Measurements from ENCODE around the gene FAM171A1. TPM values are rescaled to one million over a fixed set of nuclear protein-coding genes. Genes with fewer than 3 reads are reported as not detected.

Gene FAM171A1
- polyA plus RNA-seq, 1 of the 3 experiments (the other 2 are of a cell fraction) = 26.3 TPM

- ChIA-PET POLR2A (no interaction called here), CTCF (interaction anchor here (1.0 kb wide), 1 partner anchor 9 kb away, joined by 3 read pairs; no protein-coding TSS in a partner anchor)
- Histone ChIP-seq H3F3A (replicated peaks; ENCODE audit: insufficient read depth) (no peaks in the 10 kb centered on the region), H2AFZ (ENCODE audit: low read depth) (no peak overlapping the region), H3K27me3 (ENCODE audit: insufficient read depth) (no peaks in the 10 kb centered on the region), H4K20me1 (ENCODE audit: insufficient read depth) (no peaks in the 10 kb centered on the region), H3K9ac (no peak overlapping the region), H3K4me3 (ENCODE audit: low read depth in 2 of 2, low read length in 1 of 2) (no peak overlapping the region), H3K27ac (ENCODE audit: low read depth in 2 of 2, low read length in 1 of 2) (peak overlapping the region in 1 of 2 experiments; percentile 96; a peak in 1 of 4 replicates), H3K9me2 (no peaks in the 10 kb centered on the region), H3K4me2 (no peak overlapping the region), H3K79me2 (ENCODE audit: insufficient read depth) (peaks cover 7% of the 10 kb centered on the region; the same call in 1 of the 2 replicates), H3K36me3 (replicated peaks in 1 of 2; ENCODE audit: control insufficient read depth in 1 of 2, insufficient read depth in 2 of 2, low read length in 1 of 2) (no peaks in the 10 kb centered on the region), H3K4me1 (ENCODE audit: control insufficient read depth in 1 of 2, insufficient read depth in 2 of 2, low read depth in 1 of 2, low read length in 1 of 2) (peaks cover 4 to 46% of the 10 kb centered on the region in 2 experiments; a peak in 3 of 4 replicates), H3K9me3 (no peaks in the 10 kb centered on the region)
- no peak for TF ChIP-seq REST (IDR thresholded peaks at IDR 0.05; ENCODE audit: low read depth, low read length)
- TF ChIP-seq IRF3 (IDR thresholded peaks at IDR 0.05; ENCODE audit: low read depth, low read length) = no peak
- TF ChIP-seq USF1 (IDR thresholded peaks at IDR 0.05; ENCODE audit: borderline replicate concordance, low read depth) = no peak
- no peak for TF ChIP-seq RCOR1 (IDR thresholded peaks at IDR 0.05; ENCODE audit: low read length)
- no peak for TF ChIP-seq PBX3 (IDR thresholded peaks at IDR 0.05)
- no peak for TF ChIP-seq FOXJ3 (CRISPR knock-in tag; IDR thresholded peaks at IDR 0.05)
- DNase-seq = no peak
- WGBS (ENCODE audit: low lambda C conversion rate) = 90% methylated on average over 8 of the region's 8 CpGs
These were observed 55.8 kb downstream of the FAM171A1 start for GRCh38 chr10:15315286-15315685.

GRCh38 chr10:15314482-15315045 lies 56.5 kb downstream of the FAM171A1 start:
- no peak for DNase-seq
- POLR2A ChIA-PET = no interaction called here
- Histone ChIP-seq H3K36me3 (replicated peaks in 1 of 2; ENCODE audit: control insufficient read depth in 1 of 2, insufficient read depth in 2 of 2, low read length in 1 of 2) (no peaks in the 10 kb centered on the region), H3K9me2 (no peaks in the 10 kb centered on the region), H3K79me2 (ENCODE audit: insufficient read depth) (peaks cover 7% of the 10 kb centered on the region; the same call in 1 of the 2 replicates), H3K4me2 (no peak overlapping the region), H3K27ac (ENCODE audit: low read depth in 2 of 2, low read length in 1 of 2) (peak overlapping the region in 1 of 2 experiments; percentile 96; a peak in 2 of 4 replicates), H3K4me1 (ENCODE audit: control insufficient read depth in 1 of 2, insufficient read depth in 2 of 2, low read depth in 1 of 2, low read length in 1 of 2) (peaks cover 4 to 46% of the 10 kb centered on the region in 2 experiments; a peak in 3 of 4 replicates), H3K9me3 (no peaks in the 10 kb centered on the region), H2AFZ (ENCODE audit: low read depth) (no peak overlapping the region), H4K20me1 (ENCODE audit: insufficient read depth) (no peaks in the 10 kb centered on the region), H3F3A (replicated peaks; ENCODE audit: insufficient read depth) (no peaks in the 10 kb centered on the region), H3K27me3 (ENCODE audit: insufficient read depth) (no peaks in the 10 kb centered on the region), H3K4me3 (ENCODE audit: low read depth in 2 of 2, low read length in 1 of 2) (no peak overlapping the region), H3K9ac (no peak overlapping the region)
- CTCF ChIA-PET = interaction anchor here (0.9 to 1.0 kb wide), 2 partner anchors 10 to 52 kb away, joined by 3 read pairs; no protein-coding TSS in a partner anchor
- 91% methylated on average over 14 of the region's 17 CpGs for WGBS (ENCODE audit: low lambda C conversion rate)
- TF ChIP-seq SIN3A (IDR thresholded peaks at IDR 0.05; ENCODE audit: borderline replicate concordance, low read depth, low read length) (no peak), RXRA (IDR thresholded peaks at IDR 0.05; ENCODE audit: borderline replicate concordance, low read depth) (no peak), TEAD4 (IDR thresholded peaks at IDR 0.05; ENCODE audit: borderline replicate concordance, insufficient read depth) (no peak), GATA2 (CRISPR knock-in tag; IDR thresholded peaks at IDR 0.05) (no peak), MAX (IDR thresholded peaks at IDR 0.05; ENCODE audit: low read depth) (no peak), FOXM1 (IDR thresholded peaks at IDR 0.05; ENCODE audit: low read depth) (no peak), EZH2phosphoT487 (IDR thresholded peaks at IDR 0.05; ENCODE audit: borderline replicate concordance, low read depth) (no peak), PBX3 (IDR thresholded peaks at IDR 0.05) (no peak), NFIC (IDR thresholded peaks at IDR 0.05; ENCODE audit: borderline replicate concordance) (no peak), YY1 (IDR thresholded peaks at IDR 0.05; ENCODE audit: low read depth) (no peak), FOXJ3 (CRISPR knock-in tag; IDR thresholded peaks at IDR 0.05) (no peak)
